NCI-H460 (cell line): ENCODE data around the gene CAV3. TPM values are rescaled to one million over a fixed set of nuclear protein-coding genes. Genes with fewer than 3 reads are reported as not detected.
"Not testable (repeated sequence)": the region's sequence is repeated elsewhere in the genome, so short reads cannot be mapped to it uniquely, and the experiment has no call there.

Source experiments
- DNase-seq: peaks from one replicate; pipeline ENCODE4 v3.0.0-alpha.2; 2016; ENCODE audit warnings: low read depth; ENCODE audit errors: extremely low read depth
- polyA plus RNA-seq: library from polyadenylated mRNA; depleted of rRNA; stranded (reverse); fragments of >200 nt; gene quantifications from 2 replicates; pipeline ENCODE4 v1.2.3, GENCODE V29; 2014; cell fraction: nucleus; rRNA removed
- total RNA-seq: library from RNA; depleted of rRNA; stranded (reverse); fragments of >200 nt; shearing (Covaris generic); gene quantifications from 2 replicates; pipeline ENCODE4 v1.2.3, GENCODE V29; 2014; rRNA removed

The CAV3 gene
- total RNA-seq, result not detected in 2 replicates
- not detected in 2 replicates for polyA plus RNA-seq

GRCh38 chr3:8733332-8734094 lies at the start of gene CAV3:
Gene CAV3 (plus strand): TSS chr3:8733802. CDS start chr3:8733877, 75 bp downstream.
- no peak for DNase-seq

DNA sequence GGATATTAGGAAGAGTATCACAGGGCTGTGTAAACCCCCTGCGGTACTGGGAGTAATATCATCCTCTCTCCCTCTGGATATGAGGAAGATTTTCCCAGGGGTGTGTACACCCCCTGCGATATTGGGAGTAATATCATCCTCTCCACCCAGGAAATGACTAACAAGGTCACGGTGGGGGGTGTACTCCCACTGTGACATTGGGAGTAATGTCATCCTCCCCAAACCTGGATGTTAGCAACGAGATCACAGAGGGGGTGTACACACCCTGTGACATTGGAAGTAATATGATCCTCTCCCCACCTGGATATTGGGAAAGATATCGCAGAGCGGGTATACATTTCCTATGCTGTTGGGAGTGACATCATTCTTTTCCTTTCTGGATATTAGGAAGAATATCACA lies 48.6 kb upstream of the CAV3 start:
- DNase-seq, result peak; percentile 5

- DNase-seq, result not testable (repeated sequence)
Measured at GRCh38 chr3:8691295-8691694, 42.3 kb upstream of the CAV3 start.

- no peak for DNase-seq
Measured at GRCh38 chr3:8702560-8702959, 31.0 kb upstream of the CAV3 start.

DNA sequence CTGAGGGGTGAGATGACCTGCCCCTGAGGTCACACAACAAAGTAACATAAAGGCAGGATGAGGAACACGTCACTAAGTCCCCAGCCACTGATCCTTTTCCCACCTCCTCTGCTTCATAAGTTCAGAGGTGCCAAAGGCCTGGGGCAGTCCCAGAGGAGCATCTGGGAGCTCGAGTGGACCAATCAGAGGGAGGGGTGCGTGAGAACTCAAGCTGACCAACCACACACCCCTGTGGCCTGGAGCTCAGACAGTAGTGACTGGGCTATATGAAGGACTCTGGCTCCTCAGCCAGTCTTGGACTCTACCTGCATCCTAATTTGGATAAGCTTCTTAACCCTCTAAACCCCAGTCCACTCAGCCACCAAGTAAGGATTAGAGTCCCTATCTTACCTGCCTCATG lies 28.0 kb upstream of the CAV3 start:
- no peak for DNase-seq

- no peak for DNase-seq
Measured at GRCh38 chr3:8709287-8709686, 24.3 kb upstream of the CAV3 start.

GRCh38 chr3:8709801-8710507 lies 23.6 kb upstream of the CAV3 start:
- no peak for DNase-seq

- no peak for DNase-seq
Measured at GRCh38 chr3:8712045-8712907, 21.3 kb upstream of the CAV3 start.

DNA sequence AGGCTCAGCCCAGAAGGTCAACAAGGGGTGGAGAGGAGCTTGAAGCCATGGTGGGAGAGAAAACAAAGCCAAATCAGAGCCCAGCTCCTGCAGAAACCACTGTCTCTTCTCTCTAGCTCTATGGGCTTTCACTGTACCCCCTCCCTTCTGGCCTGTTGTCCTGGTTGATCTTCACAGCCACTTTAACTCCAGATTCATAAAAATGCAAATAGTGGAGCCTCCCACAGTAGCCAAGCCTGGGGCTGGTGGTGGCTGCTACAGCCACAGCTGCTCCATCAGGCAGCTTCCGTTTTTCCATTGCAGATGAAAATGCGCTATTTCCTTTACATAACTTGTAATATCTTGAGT lies 20.7 kb upstream of the CAV3 start:
- no peak for DNase-seq

- no peak for DNase-seq
Measured at GRCh38 chr3:8713901-8714759, 19.5 kb upstream of the CAV3 start.

DNA sequence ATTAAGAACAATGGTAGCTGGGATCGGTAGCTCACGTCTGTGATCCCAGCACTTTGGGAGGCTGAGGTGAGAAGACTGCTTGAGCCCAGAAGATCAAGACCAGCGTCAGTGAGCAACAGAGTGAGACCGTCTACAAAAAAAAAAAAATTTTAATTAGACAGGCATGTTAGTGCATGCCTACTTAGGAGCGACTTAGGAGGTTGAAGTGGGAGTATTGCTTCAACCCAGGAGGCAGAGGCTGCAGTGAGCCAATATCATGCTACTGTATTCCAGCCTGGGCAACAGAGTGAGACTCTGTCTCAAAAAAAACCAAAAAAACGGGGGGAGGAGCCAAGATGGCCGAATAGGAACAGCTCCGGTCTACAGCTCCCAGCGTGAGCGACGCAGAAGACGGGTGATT lies 17.8 kb upstream of the CAV3 start:
- DNase-seq, result not testable (repeated sequence)

DNA sequence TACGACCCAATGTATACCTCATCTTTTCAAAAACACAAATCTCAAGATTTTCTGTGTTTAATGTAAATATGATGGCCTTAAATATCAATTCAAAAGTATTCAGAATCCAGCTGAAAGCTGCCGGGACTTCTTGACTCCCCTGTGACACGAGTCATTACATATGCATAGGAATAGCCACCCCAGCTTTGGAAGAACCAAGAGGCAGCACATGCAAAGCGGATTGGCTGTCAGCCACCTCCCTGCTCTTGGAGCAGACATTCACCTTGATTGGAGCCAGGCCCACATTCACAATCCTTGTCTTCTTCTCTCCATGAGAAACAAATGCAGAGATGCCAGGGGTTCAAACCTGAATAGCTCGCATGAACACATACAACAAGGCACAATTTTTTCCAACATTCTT lies 10.8 kb upstream of the CAV3 start:
- DNase-seq, result no peak

DNA sequence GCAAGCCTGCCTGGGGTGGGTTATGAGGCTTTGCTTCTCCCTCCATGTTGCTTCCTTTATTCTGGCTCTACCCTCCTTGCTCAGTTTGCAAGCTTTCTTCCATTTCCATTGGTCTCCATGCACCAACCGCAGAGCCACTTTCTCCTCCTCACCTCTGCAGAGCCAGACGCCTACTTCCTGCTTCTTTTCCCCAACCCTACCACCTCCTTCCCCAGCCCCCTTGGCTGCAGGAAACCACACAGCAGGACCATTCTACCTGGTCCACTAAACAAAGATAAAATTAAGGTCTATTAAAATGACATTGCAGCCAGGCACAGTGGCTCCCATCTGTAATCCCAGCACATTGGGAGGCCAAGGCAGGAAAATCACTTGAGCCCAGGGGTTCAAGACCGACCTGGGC lies 10.0 kb upstream of the CAV3 start:
- no peak for DNase-seq

DNA sequence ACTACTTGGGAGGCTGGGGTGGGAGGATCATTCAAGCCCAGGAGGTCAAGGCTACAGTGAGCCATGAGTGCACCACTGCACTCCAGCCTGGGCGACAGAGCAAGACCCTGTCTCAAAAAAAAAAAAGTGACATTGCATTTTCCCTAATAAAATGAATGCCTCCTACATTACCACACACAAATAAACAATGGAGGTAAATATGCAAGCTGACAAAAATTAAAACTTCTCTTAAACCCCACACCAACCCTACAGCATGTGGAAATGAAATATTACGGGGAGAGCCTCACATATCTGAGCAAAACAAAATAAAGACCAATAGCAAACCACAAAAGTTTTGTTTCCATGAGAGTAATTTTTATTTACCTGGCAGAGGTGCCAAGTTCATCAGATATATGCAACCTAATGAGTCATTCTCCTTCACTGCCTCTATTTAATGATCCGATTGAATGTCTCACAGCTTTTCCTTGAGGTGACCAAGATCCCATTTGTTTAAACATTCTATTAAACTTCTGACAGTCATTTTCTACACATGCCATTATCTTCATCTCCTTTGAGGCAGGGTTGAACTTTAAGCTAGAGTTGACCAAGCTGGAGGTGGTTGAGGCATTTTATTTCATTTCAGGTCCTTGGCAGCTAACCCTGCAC lies 9.4 kb upstream of the CAV3 start:
- DNase-seq, result peak; percentile 13

DNA sequence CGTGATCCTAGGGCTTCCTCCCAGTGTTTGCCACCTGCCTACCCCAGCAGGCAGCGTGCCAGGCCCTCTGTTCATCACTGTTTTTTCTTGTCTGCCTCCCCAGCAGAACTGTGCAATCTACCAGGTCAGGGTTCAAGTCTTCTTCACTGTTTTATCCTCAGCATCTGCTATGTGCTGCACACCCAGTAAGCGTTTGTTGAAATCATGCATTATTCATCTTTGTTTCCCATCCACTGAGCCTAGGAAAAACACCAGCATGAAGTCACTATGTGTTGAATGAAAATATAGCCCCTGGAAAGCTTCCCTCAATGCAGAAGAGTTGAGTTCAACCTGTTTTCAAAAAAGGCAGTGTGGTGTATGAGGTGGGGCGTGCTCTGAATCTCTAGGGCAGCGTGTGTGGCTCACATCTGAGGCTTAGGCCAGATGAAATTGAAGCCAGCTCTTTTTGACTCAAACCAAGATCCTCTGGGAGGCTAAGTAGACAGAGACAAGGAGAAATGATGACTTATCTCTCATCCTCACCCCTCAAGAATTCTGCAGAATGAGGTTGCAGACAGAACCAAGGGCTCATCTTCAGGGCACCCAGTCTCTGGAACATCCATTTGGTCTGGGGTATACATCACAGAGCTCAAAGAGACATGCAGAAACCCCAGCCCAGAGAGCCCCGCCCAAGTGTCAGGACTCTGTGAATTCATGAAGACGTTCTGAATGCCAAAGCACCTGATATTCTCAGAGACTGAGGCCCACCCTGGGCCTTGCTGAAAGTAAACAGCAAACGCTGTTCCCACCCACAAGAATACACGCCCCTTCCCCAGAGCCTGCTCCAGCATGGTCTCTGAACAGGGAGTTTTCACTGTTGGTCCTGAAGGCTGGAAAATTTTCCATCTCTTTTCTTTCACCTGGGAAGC lies 5.7 kb upstream of the CAV3 start:
- DNase-seq, result no peak

DNA sequence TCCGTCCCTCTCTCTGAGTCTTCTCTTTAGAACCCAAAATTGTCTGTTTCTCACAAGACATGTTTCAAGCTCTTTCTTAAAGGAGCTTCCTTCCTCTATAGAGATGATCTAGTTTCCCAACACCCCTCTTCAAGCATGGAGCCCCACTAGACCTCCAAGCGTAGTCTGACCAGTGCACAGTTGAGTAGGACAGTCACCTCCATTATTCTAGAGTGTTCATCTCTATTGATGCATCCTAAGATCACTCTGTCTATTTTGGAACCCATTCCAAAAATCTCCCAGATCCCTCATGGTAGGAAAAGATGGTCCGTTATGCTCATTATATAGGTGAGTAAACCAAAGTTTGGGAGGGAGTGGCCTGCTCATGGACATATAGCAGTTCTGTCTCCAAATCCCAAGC lies 4.1 kb upstream of the CAV3 start:
- DNase-seq, result no peak

DNA sequence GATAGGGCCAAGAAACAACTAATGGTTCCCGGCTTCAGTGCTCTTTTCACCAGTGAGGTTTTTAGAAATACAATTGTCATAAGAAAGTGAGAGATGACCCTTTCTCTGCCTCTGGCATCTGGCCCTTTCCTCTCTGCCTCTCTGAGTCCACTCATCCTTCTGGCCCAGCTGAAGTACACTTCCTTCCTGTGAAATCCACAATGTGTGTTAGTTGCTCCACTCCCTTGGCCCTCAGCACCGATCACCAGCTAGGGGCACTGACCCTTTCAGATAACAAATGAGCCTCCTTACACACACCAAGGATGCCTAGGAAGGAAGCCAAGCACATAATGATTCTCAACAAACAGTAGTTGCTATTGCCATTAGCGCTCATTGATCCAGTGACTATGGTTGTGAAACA lies 2.9 kb upstream of the CAV3 start:
- DNase-seq, result no peak

DNA sequence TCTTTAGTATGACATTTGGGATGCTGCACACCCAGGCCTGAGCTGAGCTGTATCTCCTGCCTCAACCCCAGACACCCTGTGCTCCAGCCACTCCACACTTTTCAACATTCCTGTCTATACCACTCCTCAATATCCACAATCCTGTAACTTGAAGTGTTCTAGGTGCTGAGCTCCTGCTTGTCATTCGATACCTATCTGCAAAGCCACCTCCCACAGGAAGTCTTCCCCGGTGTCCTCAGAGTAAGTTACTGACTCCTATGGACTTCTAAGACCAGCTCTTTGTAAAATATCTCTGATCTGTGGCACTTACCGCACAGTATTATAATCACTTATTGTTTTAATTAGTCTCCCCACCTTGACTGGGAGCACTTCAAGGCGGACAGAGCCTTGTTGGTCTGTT lies 1.2 kb upstream of the CAV3 start:
- DNase-seq, result no peak
